ENCODE measurements around the gene FAM136A.
A peak's percentile ranks its signal among the peaks of the same experiment; 100 is the strongest.

DNA sequence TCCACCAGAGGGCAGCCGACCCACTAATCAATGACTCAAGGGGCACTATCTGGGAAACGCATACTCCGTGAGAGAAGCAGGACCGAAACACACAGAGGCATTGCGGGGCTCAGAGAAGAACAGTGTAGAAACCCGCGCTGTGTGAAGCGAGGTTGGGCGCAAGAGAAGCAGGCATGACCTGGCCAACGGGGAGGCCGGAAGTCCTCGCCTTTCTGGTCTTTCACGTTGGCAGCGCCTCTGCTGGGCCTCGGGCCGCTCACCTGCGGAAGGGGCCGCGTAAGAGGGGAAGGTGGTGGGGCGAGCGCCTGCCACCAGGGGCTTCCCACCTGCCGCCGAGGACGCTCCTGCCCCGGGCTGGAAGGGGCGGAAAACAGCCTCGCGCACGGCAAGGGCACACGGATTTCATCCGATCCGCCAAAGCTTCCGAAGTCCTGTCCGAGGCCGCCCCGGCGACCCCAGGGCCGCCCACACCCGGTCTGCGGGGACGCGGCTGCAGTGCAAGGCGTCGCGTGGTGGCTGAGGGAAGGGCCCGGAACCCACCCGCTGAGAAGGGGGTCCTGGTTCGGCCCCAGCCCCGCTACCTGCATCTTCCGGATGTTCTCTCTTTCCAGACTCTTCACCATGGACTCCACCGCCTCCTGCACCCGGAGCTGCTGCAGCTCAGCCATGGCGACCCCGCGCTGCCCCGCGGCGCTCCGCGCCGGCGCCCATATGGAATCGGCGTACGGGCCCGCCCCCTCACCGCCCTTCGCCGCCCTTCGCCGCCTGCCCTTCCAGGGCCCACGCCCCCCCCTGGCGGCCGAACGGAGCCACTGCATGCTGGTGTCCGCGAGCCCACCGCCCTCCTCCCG is at the start of gene FAM136A:
- TF ChIP-seq, protein P1, sequence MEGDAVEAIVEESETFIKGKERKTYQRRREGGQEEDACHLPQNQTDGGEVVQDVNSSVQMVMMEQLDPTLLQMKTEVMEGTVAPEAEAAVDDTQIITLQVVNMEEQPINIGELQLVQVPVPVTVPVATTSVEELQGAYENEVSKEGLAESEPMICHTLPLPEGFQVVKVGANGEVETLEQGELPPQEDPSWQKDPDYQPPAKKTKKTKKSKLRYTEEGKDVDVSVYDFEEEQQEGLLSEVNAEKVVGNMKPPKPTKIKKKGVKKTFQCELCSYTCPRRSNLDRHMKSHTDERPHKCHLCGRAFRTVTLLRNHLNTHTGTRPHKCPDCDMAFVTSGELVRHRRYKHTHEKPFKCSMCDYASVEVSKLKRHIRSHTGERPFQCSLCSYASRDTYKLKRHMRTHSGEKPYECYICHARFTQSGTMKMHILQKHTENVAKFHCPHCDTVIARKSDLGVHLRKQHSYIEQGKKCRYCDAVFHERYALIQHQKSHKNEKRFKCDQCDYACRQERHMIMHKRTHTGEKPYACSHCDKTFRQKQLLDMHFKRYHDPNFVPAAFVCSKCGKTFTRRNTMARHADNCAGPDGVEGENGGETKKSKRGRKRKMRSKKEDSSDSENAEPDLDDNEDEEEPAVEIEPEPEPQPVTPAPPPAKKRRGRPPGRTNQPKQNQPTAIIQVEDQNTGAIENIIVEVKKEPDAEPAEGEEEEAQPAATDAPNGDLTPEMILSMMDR (IDR thresholded peaks at IDR 0.05) = peak; percentile 82
- peak; percentile 42 for TF ChIP-seq EZH2phosphoT487 (IDR thresholded peaks at IDR 0.05)
- no peak for TF ChIP-seq EZH2 (IDR thresholded peaks at IDR 0.05)
